22Rv1 (cell line): Measurements from ENCODE around the gene CREBL2.
"Not testable (repeated sequence)": the region's sequence is repeated elsewhere in the genome, so short reads cannot be mapped to it uniquely, and the experiment has no call there.

ENCODE experiments used
- CTCF ChIP-seq: fragments of 450-650 bp; IDR thresholded peaks from 2 replicates; pipeline ENCODE4 v1.5.1; 2017; ENCODE audit warnings: mild to moderate bottlenecking
- ZFX ChIP-seq: fragments of 450-650 bp; IDR thresholded peaks from 2 replicates; pipeline ENCODE4 v1.6.1; 2017; ENCODE audit warnings: antibody characterized with exemption, borderline replicate concordance

GRCh38 chr12:12565971-12566370 is 45.7 kb upstream of the CREBL2 start:
- not testable (repeated sequence) for TF ChIP-seq CTCF, ZFX
